NOMO-1 treated with DMSO at 0.1 percent for 48 hours (cell line): Measurements from ENCODE around the gene HAGHL.
A peak's percentile ranks its signal among the peaks of the same experiment; 100 is the strongest.
"Not testable (repeated sequence)": the region's sequence is repeated elsewhere in the genome, so short reads cannot be mapped to it uniquely, and the experiment has no call there.

Experiments
- DNase-seq: peaks from one replicate; lab custom pipeline; 2025; ENCODE audit not compliant: unreplicated experiment; lab: John Stamatoyannopoulos, UW

HAGHL gene

DNA sequence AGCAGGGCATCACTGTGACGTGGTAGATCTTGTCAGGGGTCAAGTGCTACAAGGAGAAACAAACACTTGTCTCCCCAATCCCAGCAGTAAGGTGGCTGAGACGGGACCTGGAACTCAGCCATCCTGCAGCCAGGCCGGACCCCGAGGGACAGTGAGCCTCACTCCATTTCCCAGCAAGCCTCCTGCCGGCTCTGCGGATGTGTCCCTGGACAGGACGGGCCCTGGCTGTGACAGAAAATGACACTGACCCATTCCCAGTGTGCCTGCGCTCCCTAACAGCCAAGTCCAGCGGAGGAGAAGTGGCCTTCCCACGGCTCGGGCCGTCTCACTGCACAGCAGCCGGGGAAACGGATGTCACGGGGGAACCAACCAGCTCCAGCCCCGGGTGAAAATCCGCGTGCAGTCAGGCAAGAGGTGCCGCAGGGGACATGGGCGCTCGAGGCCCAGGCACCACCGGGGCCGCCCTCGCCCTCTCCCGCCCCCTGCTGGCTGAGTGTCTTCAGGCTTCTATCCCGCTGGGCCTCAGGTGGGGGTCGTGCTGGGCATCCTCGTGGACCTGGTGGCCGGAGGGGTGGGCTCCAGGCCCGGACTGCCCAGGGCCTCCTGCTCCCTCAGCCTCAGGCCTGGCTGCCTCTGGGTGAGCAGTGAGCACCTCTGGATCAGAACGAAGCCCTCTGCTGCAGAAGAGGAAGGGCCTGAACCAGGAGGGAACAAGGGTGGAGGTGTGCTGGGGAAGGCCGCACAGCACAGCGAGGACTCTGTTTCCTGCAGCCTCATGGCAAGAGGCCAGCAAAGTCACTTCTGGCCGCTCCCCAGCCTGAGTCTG is 6.7 kb downstream of the HAGHL start:
- DNase-seq: no peak

DNA sequence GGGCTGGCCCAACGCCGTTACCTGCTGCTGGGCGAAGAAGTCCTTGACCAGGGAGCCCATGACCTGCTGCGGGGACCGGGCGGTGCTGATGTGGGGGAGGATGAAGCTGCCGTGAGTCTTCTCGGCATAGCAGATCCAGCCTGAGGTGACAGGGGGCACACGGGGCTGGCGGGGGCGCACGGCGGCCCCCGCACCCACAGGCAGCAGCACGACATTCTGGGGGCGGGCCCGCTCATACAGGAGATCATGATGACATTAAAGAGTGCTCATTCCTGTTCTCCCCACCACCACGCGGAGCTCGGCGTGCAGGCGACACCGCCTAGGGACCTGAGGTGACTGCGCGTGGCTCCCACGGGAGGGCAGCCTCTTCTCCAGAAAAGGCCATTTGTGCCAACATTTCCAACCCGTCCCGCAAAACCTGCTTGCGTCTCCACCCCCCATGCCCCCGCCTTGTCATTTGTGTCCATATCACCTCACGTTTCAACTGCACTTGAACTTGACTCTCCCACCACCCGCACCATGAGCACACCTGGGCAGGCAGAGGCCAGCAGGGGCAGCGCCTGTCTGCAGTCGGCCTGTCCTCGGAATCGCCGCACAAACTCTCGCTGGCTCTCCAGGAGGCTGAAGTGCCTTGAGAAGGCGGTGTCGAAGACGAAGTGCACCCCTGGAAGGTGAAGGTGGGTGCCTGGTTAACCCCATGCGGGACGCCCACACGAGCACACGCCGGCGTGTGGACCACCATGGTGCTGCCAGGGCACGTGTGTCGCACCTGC is 7.5 kb downstream of the HAGHL start:
- no peak for DNase-seq

DNA sequence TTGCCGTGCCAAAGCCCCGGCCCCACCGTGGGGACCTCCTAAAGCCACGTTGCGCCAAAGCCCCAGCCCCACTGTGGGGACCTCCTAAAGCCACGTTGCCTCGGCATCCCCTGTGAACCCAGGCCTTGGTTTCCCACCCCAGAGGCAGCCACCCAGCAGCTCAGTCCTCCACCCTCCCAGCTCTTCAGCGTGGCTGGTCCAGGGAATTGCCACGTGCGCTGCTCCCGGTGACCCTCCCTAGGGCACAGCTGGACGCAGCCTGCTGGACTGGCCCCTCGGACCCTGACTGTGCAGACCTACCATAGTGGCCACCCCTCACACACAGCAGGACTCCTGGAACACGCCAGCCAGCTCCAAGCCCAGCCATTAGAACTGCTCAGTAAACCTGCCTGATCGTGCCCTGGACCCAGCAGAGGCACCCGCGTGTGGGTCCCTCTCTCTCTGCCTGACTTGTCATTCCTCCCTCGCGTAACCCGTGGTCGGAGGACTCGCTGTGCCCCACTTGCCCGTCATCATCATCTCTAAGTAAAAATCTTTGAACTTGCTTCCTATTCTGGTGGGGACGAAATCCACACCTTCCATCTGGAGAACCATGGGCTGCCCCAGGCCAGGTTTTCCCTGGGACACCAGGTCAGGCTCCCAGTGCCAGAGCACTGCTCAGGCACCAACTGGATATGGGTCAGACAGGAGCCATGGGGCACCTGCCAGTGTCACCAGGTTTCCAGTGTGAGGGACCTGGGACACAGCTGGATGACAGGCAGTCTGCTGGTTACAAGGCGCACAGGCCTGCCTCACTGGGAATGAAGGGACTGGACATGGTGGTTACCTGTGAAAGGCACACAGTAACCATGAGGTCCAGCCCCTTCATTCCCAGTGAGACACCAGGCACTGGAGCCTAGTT is 8.3 kb downstream of the HAGHL start:
- DNase-seq: no peak

DNA sequence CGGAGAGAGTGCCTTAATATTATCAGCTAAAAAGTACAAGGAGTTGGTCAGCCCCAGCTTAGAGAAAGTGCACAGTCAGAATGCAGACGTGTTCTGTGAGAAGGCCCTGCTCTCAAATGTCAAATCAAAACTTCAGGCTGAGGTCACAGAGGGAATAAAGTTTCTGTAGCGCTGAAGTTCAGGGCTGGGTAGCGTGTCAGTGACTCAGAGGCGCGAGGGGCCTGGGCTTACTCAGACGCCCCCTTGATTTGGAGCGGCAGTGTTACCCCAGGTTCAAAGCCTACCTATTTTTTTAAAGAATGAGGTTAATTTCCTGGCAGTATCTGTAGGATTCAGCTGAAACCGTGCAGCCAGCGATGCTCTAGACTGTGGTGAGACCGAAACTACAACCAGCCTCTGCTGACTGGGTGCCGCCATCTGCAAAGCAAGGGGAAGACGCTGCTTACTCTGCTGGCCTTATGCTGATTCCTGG is 9.1 kb downstream of the HAGHL start:
- DNase-seq: no peak

DNA sequence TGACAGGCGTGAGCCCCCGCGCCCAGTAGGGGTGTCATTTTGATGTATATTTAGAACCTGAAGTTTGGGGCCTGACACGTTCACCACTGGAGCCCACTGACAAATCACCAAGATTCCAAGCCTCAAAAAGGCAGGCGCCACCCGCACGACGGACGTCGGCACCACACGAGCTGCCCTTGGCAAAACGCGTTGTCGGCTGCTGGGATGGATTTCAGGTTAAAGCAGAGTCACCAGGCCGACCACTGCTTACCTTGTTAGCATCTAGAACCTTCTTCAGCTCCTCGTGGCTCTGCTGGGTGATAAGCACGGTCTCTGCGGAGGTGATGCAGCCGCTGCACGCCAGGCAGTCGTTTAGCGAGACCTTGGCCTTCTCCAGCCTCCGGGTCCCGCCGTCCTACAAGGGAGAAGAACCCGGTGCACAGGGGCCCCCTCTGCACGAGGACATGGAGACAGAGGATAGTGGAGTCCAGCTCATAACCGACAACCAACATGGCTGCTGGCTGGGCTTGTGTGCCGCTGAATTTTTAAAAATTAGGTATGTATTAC is 10.1 kb downstream of the HAGHL start:
- DNase-seq: no peak

DNA sequence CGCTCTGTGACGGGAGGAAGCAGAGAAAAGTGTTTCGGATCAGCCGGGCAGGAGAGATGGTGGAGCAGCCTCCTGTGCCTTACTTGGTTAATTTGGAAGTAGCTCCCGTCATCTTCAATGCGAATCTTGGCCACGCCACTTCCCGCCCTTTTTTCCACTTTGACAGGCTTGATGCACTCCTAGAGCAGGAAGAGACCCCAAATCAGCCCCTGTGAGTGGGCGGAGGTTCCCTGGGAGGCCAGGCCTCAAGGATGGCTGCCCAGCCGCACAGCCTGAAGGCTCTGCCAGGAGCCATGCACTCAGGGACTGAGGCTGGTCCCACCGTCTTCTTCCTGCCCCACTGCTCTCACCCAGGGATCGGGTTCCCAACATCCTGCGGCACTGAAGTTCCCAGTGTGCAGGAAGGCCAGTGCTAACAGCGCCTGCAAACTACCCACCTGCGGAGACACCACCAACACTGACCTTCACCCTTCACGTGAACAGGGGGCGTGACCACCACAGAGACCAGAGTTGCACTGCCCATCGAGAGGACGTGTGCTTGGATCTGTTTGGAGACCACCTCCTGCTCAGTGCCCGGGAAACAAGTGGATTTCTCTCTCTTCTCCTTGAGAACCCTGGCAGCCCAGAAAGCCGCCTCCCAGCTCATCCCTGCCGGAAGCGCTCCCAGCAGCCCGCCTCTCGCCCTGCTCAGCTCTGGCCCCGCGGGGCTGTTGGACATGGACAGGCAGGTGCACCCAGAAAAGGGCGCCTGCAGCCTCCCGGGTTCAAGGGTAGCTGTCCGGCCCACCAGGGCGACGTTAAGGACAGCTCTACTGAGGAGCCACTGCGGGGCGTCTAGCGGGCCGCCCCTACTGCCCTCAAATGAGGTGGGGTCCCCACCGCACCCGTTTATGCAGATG is 12.9 kb downstream of the HAGHL start:
- no peak for DNase-seq

DNA sequence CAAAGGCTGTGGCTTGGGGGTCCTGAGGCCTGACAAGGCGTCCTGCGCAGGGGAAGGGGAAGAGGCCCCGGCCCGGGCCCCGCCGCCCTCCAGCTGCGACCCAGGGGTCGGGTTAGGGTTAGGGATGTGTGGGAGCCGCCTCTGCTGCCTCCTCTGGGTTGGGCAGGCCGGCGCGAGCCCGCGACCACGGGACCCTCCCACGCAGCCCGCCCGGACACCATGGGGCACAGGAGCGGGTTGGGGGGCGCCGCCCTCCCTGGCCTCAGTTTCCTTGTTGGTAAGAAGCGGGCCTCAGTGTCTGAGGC is 13.5 kb downstream of the HAGHL start:
- DNase-seq: no peak

DNA sequence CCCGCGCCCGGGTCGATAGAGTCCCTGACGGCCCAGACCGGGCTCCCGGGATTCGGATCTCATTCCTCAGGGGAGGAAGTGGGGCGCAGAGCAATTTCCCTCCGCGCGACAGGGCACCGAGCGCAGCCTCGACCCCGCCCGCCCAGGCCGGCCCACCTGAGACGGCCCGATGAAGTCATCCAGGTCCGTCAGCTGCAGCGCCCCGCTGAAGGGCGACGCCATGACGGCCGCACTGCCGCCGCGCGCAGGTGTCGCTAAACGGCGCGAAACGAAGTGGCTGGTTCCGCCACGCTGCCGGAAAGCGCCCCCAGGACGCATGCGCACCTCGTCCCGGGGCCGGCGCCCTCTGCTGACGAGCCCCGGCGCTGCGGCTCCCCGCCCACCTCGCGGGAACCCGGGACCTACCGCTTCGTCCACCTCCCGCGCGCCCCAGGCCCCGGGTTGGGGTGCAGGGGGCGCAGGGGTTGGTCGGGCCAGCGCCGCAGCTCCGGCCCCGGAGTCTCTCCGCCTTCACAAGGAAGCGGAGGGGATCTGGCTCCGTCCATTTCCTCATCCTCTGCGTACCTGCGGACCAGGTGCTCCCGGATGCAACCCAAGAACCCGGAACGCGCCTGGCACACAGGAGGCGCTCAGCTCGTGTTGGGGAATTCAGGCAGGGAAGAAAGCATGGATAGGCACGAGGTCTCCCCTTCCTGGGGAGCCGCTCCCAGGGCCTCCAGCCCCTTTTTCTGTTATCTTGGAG is 14.0 kb downstream of the HAGHL start, which contains the start of gene CIAO3:
Gene CIAO3, minus strand, starts transcription at position 234 of the 742 bp plus-strand sequence. Its CDS starts 12 bp downstream, at position 222.
- DNase-seq: peak; percentile 69

DNA sequence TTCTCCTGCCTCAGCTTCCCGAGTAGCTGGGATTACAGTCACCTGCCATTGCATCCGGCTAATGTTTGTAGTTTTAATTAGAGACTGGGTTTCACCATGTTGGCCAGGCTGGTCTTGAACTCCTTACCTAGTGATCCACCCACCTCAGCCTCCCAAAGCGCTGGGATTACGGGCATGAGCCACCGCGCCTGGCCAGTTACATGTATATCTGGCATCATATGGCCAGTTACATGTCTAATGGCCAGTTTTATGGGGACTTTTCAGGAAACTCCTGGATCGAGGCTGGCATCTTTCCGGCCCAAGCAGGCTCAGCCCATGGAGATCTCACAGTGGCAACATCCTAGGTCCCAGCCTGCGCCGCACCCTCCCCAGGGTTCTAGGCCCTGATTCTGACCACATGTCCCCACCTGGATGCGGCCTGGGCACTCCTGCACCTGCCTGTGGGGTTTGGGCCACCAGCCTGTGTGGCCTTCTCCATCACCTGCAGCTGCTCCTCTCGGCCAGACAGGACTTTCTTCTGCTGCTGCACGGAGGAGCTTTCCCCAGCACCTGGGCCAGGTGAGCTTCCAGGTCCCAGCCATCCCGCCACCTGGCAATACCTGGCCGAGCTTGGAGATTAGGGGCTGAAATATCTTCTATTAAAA is 15.2 kb downstream of the HAGHL start:
- no peak for DNase-seq

DNA sequence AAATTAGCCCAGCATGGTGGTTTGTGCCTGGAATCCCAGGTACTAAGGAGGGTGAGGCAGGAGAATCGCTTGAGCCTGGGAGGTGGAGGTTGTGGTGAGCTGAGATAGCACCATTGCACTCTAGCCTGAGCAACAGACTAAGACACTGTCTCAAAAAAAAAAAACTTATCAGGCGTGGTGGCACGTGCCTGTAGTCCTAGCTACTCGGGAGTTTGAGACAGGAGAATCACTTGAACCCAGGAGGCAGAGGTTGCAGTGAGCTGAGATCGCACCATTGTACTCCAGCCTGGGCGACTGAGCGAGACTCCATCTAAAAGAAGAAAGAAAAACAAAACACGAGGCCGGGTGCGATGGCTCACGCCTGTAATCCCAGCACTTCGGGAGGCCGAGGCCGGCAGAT is 16.0 kb downstream of the HAGHL start:
- not testable (repeated sequence) for DNase-seq

DNA sequence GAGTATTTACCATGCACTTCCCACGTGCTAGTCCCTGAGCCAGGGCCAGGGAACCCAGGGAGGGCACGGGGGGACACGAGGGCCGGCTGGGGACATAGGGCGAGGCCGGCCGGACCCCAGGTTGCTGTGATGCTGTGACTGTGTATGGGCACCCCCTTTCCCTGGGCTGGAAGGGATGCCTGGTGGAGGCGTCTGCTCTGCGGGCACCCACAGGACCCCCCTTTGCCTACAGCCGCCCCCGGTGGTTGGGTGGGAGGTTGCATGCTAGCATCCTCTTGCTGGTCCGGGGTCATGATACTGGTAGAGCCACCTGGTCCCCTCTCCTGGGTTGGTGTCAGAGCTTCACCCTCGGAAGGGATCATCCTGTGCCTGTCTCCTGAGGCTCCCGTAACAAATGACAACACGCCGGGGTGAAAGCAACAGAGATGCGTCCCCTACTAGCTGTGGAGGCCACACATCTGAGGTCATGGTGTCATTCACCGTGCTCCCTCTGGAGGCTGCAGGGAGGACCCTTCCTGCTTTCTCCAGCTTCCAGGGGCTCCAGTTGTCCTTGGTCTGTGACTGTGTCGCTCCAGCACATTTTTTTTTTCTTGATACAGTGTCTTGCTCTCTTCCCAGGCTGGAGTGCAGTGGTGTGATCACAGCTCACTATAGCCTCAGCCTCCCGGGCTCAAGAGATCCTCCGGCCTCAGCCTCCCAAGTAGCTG is 17.0 kb downstream of the HAGHL start:
- no peak for DNase-seq

DNA sequence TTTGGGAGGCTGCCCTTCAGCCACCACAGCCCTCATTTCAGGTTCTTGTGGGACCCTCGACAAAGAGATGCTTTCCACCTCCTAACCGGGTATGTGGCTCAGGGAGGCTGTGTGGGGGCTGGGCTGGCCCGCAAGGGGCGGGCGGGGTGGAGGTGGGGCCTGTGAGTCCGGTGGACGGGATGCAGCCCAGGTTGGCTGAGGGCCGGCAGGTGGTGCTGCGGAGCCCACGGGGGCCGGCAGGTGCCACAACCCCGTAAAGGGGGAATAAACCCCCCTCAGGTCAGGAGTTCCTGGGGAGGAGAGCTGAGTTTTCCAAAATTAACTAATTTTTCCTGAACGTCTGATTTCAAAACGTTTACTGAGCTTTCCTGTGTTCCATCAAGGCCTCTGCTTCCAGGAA is 18.8 kb downstream of the HAGHL start:
- DNase-seq: no peak

DNA sequence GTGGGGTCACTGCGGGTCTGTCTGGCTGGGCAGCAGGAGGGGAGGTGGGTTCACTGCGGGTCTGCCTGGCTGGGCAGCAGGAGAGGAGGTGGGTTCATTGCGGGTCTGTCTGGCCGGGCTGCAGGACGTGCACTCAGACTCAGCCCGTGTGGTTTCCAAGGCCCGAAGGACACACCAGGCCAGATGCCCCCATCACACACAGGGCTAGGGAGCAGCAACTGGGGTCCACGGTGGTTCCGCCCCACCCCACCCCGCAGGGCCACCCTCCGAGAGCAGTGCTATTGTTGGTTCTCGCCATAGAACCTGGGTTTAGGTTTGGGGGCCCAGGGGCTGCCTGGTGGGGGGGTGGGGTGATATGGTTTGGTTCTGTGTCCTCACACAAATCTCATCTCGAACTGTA is 19.7 kb downstream of the HAGHL start:
- no peak for DNase-seq

DNA sequence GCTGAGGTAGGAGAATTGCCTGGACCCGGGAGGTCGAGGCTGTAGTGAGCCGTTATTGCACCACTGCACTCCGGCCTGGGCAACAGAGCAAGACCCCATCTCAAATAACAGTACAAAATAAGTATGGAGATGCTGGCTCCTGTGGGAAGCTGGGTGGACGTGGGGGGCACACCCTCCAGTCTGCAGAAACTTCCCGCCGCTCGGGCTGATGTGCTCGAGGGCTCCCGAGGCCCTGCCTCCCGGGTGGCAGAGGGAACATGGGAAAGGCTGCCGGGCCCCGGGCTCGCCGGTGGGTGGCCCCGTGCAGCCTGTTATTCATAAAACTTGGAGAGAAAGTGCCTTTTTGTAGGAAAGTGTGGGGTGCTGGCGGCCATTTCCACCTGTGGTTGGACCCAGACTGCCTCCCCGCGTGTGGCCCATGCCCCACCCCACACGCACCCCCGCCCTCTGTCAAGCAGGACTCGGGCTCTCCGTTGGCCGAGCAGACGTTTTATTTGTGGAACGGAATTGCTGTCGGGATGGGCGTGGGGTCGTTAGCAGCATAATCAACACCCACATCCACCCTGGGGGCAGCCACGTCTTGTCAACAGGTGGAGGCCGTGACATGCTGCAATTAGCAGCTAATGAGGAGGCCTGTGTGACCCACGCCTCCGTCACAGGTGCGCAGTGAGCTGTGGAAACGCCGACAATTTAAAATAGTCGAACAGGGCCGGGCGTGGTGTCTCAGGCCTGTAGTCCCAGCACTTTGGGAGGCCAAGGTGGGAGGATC is 21.3 kb downstream of the HAGHL start:
- DNase-seq: no peak

DNA sequence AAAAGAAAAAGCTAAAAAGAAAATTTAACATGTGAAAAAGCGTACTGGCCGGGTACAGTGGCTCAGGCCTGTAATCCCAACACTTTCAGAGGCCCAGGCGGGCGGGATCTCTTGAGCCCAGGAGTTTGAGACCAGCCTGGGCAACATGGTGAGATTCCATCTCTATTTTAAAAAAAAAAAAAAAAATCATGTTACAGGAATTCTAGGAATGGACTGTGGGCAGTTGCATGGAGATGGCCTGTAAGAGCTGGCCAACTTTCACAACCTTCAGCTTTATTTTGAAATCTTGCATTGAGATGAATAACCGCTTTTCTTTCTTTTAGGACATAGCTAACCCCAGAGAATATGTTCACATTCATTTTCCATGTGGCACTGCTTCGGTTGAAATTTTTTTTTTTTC is 22.1 kb downstream of the HAGHL start:
- no peak for DNase-seq

DNA sequence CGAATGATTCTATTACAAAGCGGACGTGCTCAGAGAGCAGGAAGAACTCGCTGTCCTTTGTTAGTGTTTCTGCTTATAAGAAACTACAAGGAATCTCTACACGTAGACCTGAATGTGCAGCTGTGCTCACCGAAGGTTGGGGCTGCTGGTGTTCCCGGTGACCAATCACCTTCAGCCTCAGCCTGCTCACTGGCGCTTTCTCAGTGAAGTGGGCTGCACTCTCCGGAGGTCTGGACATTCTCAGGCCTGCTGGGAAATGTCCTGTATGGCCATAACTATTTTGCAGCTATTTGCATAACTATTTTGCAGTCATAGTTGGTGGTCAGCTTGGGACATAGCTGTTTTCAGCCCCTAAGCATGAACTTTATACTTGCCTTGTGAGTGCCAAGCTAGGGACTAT is 23.6 kb downstream of the HAGHL start:
- no peak for DNase-seq
